Transverse colon (tissue), 4 donors: ENCODE data around the gene TRPC6. TPM values are rescaled to one million over a fixed set of nuclear protein-coding genes. Genes with fewer than 3 reads are reported as not detected.

Source experiments
- DNase-seq: peaks from one replicate; pipeline ENCODE4 v3.0.0-alpha.2; 2019
- H3K27ac ChIP-seq, 4 donors: fragments of 200-600 bp; sonication (generic); 2 replicates each; pipeline ENCODE4 v1.5.1; 2016 to 2018; ENCODE audit warnings: inconsistent platforms in 4 of 4
- H3K27me3 ChIP-seq: fragments of 200-600 bp; sonication (generic); 2 replicates; pipeline ENCODE4 v1.5.1; 2017; ENCODE audit warnings: inconsistent platforms
- H3K36me3 ChIP-seq, 4 donors: fragments of 200-600 bp; sonication (generic); 2 replicates each; pipeline ENCODE4 v1.5.1; 2017 to 2019; ENCODE audit warnings: inconsistent platforms in 4 of 4
- H3K4me1 ChIP-seq, 4 donors: fragments of 200-600 bp; sonication (generic); 2 replicates each; pipeline ENCODE4 v1.5.1; 2017 to 2020; ENCODE audit warnings: inconsistent platforms in 4 of 4
- H3K4me3 ChIP-seq, 4 donors: fragments of 200-600 bp; sonication (generic); 1 replicate in 1 of 4; 2 replicates in 3 of 4; pipeline versions ENCODE4 v1.5.1 to v1.6.1; 2017 to 2019; ENCODE audit warnings: inconsistent platforms in 4 of 4
- H3K9me3 ChIP-seq, 2 donors: fragments of 200-600 bp; sonication (generic); 2 replicates each; pipeline ENCODE4 v1.5.1; 2017 to 2019; ENCODE audit warnings: inconsistent platforms in 2 of 2
- EP300 ChIP-seq: sonication (generic); formaldehyde crosslinking; IDR thresholded peaks from one replicate; pipeline ENCODE4 v1.6.1; 2017; ENCODE audit warnings: antibody characterized with exemption, low read depth
- POLR2A ChIP-seq: fragments of 450-650 bp; IDR thresholded peaks from one replicate; pipeline ENCODE4 v1.6.1; 2016; ENCODE audit warnings: antibody characterized with exemption, mild to moderate bottlenecking, moderate library complexity
- POLR2AphosphoS5 ChIP-seq, 3 donors: sonication (generic); formaldehyde crosslinking; IDR thresholded peaks; one replicate each; pipeline ENCODE4 v1.6.1; 2016; ENCODE audit warnings: antibody characterized with exemption in 3 of 3
- WGBS, 2 donors: methylation state at CpG; one replicate each; pipeline ENCODE4 v1.1.5; 2018; ENCODE audit warnings: low coverage in 1 of 2; 5-methylcytosine and 5-hydroxymethylcytosine counted together
- in situ Hi-C, 4 donors: fragments of 200-750 bp; cut with MboI; loops; one replicate each; pipeline versions ENCODE4 v1.15.0 to v1.15.1; 2017; ENCODE audit warnings: low sequenced_read_pairs in 3 of 4, low pct_ligation_motif_present in 1 of 4, low pct_unique_long_range_greater_than_20kb in 1 of 4
- intact Hi-C: fragments of 100-400 bp; cut with DNase I; formaldehyde crosslinking; loops from one replicate; pipeline ENCODE4 v1.15.1; 2023; ENCODE audit warnings: low total_unique reads
- total RNA-seq, 4 donors: library from RNA; depleted of rRNA; stranded (reverse); fragments of >200 nt; gene quantifications; one replicate each; pipeline ENCODE4 v1.1.0, GENCODE V29; 2016
- TF ChIP-seq, protein P1 (sequence below), 5 experiments: fragments of 200-600 bp in 3 of 5; fragments of 450-650 bp in 2 of 5; sonication (generic) in 3 of 5; IDR thresholded peaks; 1 replicate in 2 of 5; 2 replicates in 3 of 5; pipeline ENCODE4 v1.5.1; 2016 to 2017; ENCODE audit warnings: antibody characterized with exemption in 5 of 5, inconsistent platforms in 3 of 5, mild to moderate bottlenecking in 2 of 5, moderate library complexity in 1 of 5

The TRPC6 gene
- total RNA-seq, 4 donors from 2014 or later = 1.4 to 15.9 (median 3.1) TPM; not detected in 1

DNA sequence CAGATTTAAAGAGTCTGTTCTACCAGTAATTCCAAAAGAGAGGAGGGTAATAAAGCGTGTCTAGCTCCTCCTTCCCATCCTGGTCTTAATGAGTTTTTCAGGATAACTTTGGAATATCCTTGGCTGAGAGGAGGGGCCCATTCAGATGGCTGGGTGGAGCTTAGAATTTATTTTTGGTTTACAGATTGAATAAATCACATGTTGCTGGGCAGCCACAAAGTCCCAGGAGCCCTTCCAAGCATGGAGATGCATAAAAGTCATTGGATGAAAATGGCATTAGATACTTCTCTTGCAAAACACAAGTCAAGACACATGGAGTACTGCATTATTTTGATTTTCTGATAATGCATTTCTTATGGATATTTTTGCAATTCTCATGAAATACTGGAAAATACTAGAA, 139.0 kb downstream of the TRPC6 start:
- Histone ChIP-seq H3K36me3 (no peaks in the 10 kb centered on the region), H3K4me3 (no peak overlapping the region), H3K27ac (no peak overlapping the region), H3K9me3 (no peaks in the 10 kb centered on the region), H3K4me1 (peaks cover 0 to 9% (median 4%) of the 10 kb centered on the region in 4 donors), H3K27me3 (no peaks in the 10 kb centered on the region)
- in situ Hi-C loops = loop anchor here in 2 of 4 donors (25.0 kb wide), 2 partner anchors 392 to 567 kb away; no protein-coding TSS in a partner anchor
- DNase-seq = no peak
- WGBS, 2 donors = 17 to 40% methylated on average over 1 of the region's 1 CpG
- intact Hi-C loops = no loop called here
- no peak for TF ChIP-seq POLR2AphosphoS5 (IDR thresholded peaks at IDR 0.05)
- no peak for TF ChIP-seq POLR2A
- TF ChIP-seq EP300 = no peak
- TF ChIP-seq, protein P1, sequence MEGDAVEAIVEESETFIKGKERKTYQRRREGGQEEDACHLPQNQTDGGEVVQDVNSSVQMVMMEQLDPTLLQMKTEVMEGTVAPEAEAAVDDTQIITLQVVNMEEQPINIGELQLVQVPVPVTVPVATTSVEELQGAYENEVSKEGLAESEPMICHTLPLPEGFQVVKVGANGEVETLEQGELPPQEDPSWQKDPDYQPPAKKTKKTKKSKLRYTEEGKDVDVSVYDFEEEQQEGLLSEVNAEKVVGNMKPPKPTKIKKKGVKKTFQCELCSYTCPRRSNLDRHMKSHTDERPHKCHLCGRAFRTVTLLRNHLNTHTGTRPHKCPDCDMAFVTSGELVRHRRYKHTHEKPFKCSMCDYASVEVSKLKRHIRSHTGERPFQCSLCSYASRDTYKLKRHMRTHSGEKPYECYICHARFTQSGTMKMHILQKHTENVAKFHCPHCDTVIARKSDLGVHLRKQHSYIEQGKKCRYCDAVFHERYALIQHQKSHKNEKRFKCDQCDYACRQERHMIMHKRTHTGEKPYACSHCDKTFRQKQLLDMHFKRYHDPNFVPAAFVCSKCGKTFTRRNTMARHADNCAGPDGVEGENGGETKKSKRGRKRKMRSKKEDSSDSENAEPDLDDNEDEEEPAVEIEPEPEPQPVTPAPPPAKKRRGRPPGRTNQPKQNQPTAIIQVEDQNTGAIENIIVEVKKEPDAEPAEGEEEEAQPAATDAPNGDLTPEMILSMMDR (IDR thresholded peaks at IDR 0.05) = no peak

DNA sequence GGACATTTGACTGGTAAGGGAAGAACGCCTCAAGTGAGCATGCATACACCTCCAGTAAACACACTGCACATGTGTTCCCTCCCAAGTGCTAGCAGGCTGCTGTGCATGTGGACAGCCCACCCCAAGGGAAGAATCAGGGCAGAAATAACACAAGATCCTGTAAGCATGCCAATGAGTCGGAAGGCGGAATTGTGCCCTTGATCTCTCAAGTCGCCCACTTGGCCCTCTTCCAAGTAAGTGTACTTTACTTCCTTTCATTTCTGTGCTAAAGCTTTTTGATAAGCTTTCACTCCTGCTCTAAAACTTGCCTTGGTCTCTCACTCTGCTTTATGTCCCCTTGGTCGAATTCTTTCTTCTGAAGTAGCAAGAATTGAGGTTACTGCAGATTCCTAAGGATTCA, 139.6 kb downstream of the TRPC6 start:
- in situ Hi-C loops = loop anchor here in 2 of 4 donors (25.0 kb wide), 2 partner anchors 393 to 568 kb away; no protein-coding TSS in a partner anchor
- H3K36me3 ChIP-seq = no peaks in the 10 kb centered on the region
- DNase-seq = peak; percentile 20
- H3K4me3 ChIP-seq = no peak overlapping the region
- no peak overlapping the region for H3K27ac ChIP-seq
- WGBS, 2 donors = 11 to 33% methylated on average over 1 to 5 of the region's 5 CpGs
- H3K9me3 ChIP-seq = no peaks in the 10 kb centered on the region
- no peak for TF ChIP-seq POLR2A
- TF ChIP-seq, protein P1 (IDR thresholded peaks at IDR 0.05) = no peak
- no peak for TF ChIP-seq POLR2AphosphoS5 (IDR thresholded peaks at IDR 0.05)
- TF ChIP-seq EP300 = no peak
- intact Hi-C loops = no loop called here
- H3K27me3 ChIP-seq = no peaks in the 10 kb centered on the region
- peaks cover 0 to 9% (median 4%) of the 10 kb centered on the region in 4 donors for H3K4me1 ChIP-seq

DNA sequence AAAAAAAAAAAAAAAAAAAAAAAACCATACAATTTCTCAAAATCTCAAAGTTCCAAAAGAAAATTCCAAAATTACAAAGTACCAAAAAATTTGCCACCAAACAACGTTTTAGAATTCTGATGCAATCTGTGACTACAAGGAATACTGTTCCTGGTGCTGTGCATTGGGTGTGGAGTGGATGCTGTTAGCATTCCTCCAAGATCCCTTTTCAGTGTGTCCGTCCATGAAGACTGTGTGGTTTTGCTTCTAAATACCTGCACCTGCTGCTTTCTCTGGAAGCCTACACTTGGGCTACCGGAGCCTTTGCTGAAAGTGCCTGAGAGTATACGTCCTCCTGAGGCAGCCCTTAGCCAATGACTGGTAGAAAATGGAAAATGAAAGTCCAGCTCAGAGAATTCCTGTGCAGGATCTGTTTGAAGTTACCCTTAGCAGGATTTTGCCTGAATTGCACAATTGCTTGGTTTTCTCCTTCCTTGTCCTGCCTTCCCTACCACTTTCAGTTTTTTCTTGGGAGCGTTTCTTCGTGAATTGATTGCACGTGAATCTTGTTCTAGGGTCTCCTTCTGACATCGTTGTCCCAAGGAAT, 140.8 kb downstream of the TRPC6 start:
- H3K9me3 ChIP-seq = no peaks in the 10 kb centered on the region
- no peak overlapping the region for H3K4me3 ChIP-seq
- no peaks in the 10 kb centered on the region for H3K36me3 ChIP-seq
- no peaks in the 10 kb centered on the region for H3K27me3 ChIP-seq
- peaks cover 0 to 9% (median 4%) of the 10 kb centered on the region in 4 donors for H3K4me1 ChIP-seq
- 54 to 62% methylated on average over 6 to 8 of the region's 8 CpGs for WGBS, 2 donors
- TF ChIP-seq POLR2AphosphoS5 (IDR thresholded peaks at IDR 0.05) (no peak), POLR2A (no peak)
- TF ChIP-seq, protein P1 (IDR thresholded peaks at IDR 0.05) = no peak
- intact Hi-C loops = no loop called here
- no peak overlapping the region for H3K27ac ChIP-seq
- no peak for DNase-seq
- in situ Hi-C loops = loop anchor here in 2 of 4 donors (25.0 kb wide), 2 partner anchors 394 to 569 kb away; no protein-coding TSS in a partner anchor

DNA sequence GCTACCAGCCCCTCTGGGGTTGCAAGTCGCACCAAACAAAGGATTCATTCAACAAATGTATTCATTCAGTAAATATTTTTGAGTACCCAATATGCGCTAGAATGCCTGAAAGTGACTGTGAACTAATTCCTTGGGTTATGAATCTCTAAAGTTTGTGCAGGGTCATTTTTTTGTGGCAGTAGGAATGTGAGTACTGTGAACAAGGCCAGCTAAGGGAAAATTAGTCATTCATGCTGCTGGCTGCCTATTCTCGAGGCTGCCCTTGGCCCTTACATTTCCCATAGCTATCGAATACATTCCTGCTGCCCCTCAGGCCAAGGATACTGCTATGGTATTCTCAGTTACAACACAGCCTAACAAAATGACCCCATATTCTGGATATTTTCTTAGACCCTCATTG, 141.6 kb downstream of the TRPC6 start:
- Histone ChIP-seq H3K4me3 (no peak overlapping the region), H3K27me3 (no peaks in the 10 kb centered on the region), H3K4me1 (peaks cover 0 to 9% (median 4%) of the 10 kb centered on the region in 4 donors), H3K9me3 (no peaks in the 10 kb centered on the region), H3K27ac (no peak overlapping the region), H3K36me3 (no peaks in the 10 kb centered on the region)
- in situ Hi-C loops (loop anchor here in 2 of 4 donors (25.0 kb wide), 2 partner anchors 395 to 570 kb away; no protein-coding TSS in a partner anchor), intact Hi-C loops (no loop called here)
- 66 to 80% methylated on average over 3 to 4 of the region's 4 CpGs for WGBS, 2 donors
- TF ChIP-seq POLR2A (no peak), EP300 (no peak), POLR2AphosphoS5 (IDR thresholded peaks at IDR 0.05) (no peak)
- TF ChIP-seq, protein P1 (IDR thresholded peaks at IDR 0.05) = no peak
- DNase-seq = no peak
